HG02571 (cell line): ENCODE measurements around the gene ISLR.

Source experiments
- ATAC-seq: cut with Tn5 transposase; IDR thresholded peaks from one replicate; pipeline ENCODE4 v1.9.1; 2021; ENCODE audit warnings: mild to moderate bottlenecking, moderate library complexity; ENCODE audit not compliant: unreplicated experiment

Gene ISLR

GRCh38 chr15:74192751-74193150, 19.2 kb downstream of the ISLR start:
- ATAC-seq: no peak

- ATAC-seq: no peak
Measured at GRCh38 chr15:74193299-74193718, 19.8 kb downstream of the ISLR start.

DNA sequence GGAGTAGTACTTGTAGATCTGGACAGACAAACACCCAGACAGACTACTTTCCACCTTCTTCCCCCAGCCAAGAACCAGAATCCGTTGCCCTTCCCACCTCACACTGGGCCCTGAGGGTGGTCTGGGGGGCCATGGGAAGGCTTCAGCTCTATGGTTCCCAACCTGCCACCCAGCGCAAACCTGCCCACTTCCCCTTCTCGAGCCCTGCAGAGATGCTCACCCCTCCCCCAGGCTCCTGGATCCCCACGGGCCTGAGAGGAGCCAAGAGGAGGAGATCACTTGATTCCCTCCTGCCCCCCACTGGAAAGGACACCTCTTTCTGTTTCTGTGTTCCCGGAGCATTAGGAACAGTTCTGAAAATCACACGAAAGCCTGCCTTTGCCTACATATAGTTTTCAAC, 20.4 kb downstream of the ISLR start:
- no peak for ATAC-seq

GRCh38 chr15:74194572-74195559, 21.4 kb downstream of the ISLR start:
- ATAC-seq: no peak

DNA sequence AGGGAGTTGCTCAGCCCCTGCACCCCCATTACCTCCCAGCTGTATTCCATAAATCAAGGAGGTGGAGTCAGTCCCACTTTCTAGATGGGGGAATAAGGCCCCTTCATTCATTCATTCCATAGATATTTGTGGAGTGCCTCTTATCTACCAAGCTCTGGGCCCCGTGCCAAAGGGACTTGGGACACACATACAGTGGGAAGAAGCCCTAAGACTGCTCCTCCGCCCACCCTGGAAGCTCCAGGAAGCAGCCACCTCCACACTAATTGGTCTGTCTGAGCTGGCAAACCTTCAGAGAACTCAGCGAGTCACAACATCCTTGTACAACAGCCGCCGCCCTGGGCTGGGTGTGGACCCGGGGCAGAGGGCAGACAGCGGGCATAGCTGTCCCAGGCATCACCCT, 22.7 kb downstream of the ISLR start:
- ATAC-seq: no peak

GRCh38 chr15:74197176-74197965, 23.9 kb downstream of the ISLR start:
- ATAC-seq: no peak

DNA sequence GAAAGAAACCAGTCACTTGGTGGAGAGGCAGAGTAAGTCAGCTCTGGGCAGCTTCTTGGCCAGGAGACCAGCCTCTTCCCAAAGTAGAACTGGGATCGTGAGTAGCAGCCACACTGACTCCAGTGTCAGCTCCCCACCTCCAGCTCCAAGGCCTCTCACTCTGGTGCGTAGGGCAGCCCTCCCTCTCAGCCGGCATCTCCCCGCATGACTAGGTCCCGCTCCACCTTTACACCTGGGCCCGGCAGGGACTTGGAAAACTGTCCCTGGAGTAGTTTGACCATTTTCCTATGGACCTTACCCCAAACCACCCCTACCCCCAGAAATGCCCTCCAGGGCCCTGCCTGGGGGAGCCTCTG, 25.8 kb downstream of the ISLR start:
- no peak for ATAC-seq

- ATAC-seq: no peak
Measured at GRCh38 chr15:74200412-74200815, 26.9 kb downstream of the ISLR start.

DNA sequence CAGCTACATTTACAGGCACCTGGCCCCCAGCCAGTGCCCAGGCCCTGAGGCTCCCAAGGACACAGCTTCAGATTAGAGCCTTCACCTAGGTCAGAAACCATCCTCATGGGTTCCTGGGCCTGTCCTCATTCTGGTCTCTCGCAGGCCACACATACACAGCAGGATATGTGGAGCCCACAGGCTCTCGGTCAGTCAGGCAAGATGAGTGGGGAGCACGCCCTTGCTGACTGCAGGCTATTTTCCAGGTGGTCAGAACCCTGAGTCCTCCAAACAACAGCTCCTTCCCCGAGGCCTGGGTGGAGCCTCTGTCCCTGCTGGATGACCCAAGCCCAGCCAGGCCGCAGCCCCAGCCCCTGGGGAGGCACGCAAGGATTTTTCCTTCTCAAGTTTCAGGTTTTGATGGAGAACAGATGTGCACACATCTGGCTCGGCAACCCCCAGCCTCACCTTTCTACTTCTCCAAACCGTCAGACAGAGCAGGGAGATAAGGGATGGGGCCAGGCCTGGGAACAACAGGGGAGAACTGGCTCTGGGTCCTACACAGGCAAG, 27.4 kb downstream of the ISLR start:
- no peak for ATAC-seq

- ATAC-seq: no peak
Measured at GRCh38 chr15:74201710-74202420, 28.4 kb downstream of the ISLR start.

- no peak for ATAC-seq
Measured at GRCh38 chr15:74202452-74203401, 29.2 kb downstream of the ISLR start, which contains the start of gene STRA6. STRA6 (minus strand) TSS chr15:74202787; CDS start chr15:74202267, 520 bp downstream.

- no peak for ATAC-seq
Measured at GRCh38 chr15:74203914-74204431, 30.5 kb downstream of the ISLR start.

DNA sequence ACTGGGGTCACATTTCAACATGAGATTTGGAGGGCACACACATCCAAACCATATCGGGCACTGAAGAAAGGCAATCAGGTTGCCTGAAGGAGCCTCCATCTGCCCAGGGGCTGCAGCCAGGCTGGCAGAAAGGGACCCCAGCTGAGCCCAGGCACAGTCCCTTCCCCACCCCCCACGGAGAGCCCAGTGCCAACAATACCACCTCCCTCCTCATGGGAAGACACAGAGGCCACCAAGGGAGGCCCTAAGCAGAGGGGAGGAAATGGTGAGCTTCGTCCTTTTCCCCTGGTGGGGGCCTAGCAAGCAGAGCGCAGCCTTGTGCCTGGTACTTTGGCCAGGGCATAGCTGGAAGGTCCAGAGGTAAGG, 32.1 kb downstream of the ISLR start:
- no peak for ATAC-seq

DNA sequence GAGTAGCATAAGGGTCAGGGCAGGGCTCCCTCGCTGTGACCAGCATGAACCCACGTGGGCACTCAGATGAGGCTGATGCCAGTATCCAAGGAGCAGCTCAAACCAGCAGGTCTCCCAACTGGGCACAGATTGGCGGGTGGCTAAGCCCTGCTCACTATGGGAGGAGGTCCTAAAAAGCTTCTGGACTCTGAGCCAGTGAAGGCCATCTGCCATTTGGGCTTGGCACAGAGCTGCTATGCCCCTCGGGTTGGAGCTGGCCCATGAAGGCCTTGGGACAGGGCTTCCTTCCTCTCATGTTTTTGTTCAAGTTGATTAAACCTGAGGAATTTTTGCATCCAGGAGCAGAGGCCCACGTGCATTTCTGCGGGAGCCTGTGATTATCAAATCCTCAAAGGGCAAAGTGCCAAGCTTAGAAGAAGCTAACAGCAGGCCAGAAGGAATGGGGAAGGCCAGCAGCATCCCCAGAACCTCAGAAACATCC, 33.3 kb downstream of the ISLR start:
- no peak for ATAC-seq

DNA sequence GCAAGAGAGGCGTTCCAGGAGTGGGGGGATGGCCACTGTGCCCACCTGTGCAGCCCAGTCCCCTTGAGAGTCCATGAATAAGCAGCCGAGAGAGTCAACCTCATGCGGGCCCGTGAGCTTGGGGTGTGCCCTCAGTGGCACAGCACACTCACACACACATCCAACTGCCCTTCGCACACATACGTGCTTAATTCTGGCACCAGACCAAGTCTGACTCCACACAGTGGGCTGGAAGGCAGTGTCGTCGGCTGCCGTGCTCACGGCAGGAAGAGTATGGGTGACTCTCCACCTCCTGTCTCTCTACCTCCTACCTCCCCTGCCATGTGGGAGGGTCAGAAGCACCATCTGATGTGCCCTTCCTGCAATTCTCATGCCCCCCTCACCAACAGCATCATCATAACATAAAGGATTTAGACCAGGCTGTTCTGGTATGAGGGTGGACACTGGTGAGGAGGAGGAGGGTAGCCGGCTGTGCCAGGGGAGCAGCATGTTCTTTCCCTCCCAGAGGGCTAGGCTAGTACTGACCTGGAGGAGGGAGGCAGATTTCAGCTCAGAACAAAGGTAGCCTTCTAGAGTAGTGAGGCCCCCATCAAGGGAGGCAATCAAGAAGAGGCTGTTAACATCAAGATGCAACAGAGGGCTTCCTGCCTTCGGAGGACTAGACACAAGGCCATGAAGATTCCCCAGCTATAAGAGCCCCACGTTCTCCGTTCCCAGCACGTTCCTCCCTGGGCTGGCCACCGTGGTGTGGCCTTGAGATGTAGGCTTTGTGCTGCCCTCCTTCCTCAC, 34.3 kb downstream of the ISLR start:
- no peak for ATAC-seq

DNA sequence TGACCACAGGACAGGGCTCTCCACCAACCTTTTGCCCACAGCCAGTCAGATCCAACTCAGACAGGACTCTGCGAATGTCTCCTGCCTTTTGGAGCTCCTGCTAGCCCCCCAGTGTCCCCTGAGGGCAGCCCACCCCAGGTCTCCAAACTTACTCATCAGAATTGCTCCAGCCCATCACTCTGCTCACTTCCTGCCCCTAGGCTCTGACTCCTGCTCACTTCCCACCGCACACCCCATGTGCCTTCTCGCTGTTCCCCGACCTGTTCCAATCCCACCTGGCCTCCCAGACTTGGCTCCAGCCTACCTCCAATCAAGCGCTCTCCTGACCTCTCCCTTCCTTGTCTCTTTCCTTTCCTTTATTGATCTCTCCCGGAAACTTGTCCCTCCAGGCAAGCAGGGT, 35.0 kb downstream of the ISLR start:
- no peak for ATAC-seq

DNA sequence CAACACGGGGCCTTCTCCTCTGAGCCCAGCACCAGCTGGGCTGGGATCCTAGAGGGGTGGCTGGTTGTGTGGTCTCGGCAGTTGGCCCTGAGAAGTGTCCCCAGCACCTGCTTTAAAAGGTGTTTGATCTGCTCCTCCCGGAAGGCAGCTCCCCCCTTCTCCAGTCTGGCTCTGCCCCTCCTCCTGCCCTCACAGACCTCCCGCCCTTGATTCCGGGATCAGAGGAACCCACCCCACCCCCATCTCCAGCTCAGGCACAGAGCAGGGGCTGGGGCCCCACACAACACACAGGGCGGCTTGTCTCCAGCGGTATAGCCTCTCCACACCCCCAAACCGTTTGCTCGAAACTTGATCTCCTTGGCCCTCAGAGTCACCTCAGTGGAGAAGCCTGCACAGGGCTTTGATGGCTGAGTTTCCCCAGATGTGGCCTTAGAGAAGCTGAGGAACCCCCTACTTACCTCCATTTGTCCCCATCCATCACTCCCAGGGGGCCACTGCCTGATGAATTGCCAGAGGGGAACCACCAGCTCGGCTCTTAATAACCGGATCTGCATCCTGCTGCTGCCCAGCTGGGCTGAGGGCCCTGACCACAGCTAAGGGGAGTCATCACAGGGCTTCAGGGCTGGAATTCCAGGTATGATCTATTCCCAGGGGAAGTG, 35.5 kb downstream of the ISLR start:
- no peak for ATAC-seq

- ATAC-seq: no peak
Measured at GRCh38 chr15:74209560-74209958, 36.0 kb downstream of the ISLR start.
